IPS-18a (cell line): ENCODE data around the gene AGFG2.

Source experiments
- H3K27ac ChIP-seq: one replicate; pipeline ENCODE4 v1.5.1; 2013; ENCODE audit warnings: low read length
- H3K27me3 ChIP-seq: one replicate; pipeline ENCODE4 v1.6.1; 2013; ENCODE audit warnings: mild to moderate bottlenecking, low read length; ENCODE audit not compliant: control insufficient read depth, insufficient read depth
- H3K36me3 ChIP-seq: one replicate; pipeline ENCODE4 v1.6.1; 2013; ENCODE audit warnings: low read depth, low read length; ENCODE audit not compliant: control insufficient read depth
- H3K4me1 ChIP-seq: one replicate; pipeline ENCODE4 v1.6.1; 2013; ENCODE audit warnings: low read depth, low read length; ENCODE audit not compliant: control insufficient read depth
- H3K4me3 ChIP-seq: one replicate; pipeline ENCODE4 v1.5.1; 2013; ENCODE audit warnings: low read length
- H3K9ac ChIP-seq: one replicate; pipeline ENCODE4 v1.6.1; 2013; ENCODE audit warnings: mild to moderate bottlenecking, low read length, moderate library complexity
- H3K9me3 ChIP-seq: one replicate; pipeline ENCODE4 v1.6.1; 2013; ENCODE audit warnings: low read depth, low read length; ENCODE audit not compliant: control insufficient read depth

Gene AGFG2

GRCh38 chr7:100576384-100576993, 37.5 kb downstream of the AGFG2 start:
- no peaks in the 10 kb centered on the region for H3K27me3 ChIP-seq
- H3K4me3 ChIP-seq = no peak overlapping the region
- peaks cover 22% of the 10 kb centered on the region for H3K36me3 ChIP-seq
- H3K27ac ChIP-seq = no peak overlapping the region
- H3K9me3 ChIP-seq = no peaks in the 10 kb centered on the region
- peaks cover 13% of the 10 kb centered on the region for H3K4me1 ChIP-seq
- H3K9ac ChIP-seq = no peak overlapping the region

- Histone ChIP-seq H3K9me3 (no peaks in the 10 kb centered on the region), H3K27ac (no peak overlapping the region), H3K27me3 (no peaks in the 10 kb centered on the region), H3K36me3 (peaks cover 25% of the 10 kb centered on the region), H3K9ac (no peak overlapping the region), H3K4me3 (no peak overlapping the region), H3K4me1 (peaks cover 7% of the 10 kb centered on the region)
Observed at GRCh38 chr7:100577103-100577502, 38.1 kb downstream of the AGFG2 start.

- H3K4me3 ChIP-seq = no peak overlapping the region
- H3K27me3 ChIP-seq = no peaks in the 10 kb centered on the region
- peaks cover 3% of the 10 kb centered on the region for H3K4me1 ChIP-seq
- no peak overlapping the region for H3K9ac ChIP-seq
- no peak overlapping the region for H3K27ac ChIP-seq
- peaks cover 25% of the 10 kb centered on the region for H3K36me3 ChIP-seq
- no peaks in the 10 kb centered on the region for H3K9me3 ChIP-seq
Observed at GRCh38 chr7:100577507-100577906, 38.5 kb downstream of the AGFG2 start.

GRCh38 chr7:100578246-100579183, 39.5 kb downstream of the AGFG2 start:
- no peak overlapping the region for H3K9ac ChIP-seq
- H3K9me3 ChIP-seq = no peaks in the 10 kb centered on the region
- H3K27ac ChIP-seq = no peak overlapping the region
- H3K27me3 ChIP-seq = no peaks in the 10 kb centered on the region
- peaks cover 6% of the 10 kb centered on the region for H3K4me1 ChIP-seq
- H3K4me3 ChIP-seq = no peak overlapping the region
- peaks cover 25% of the 10 kb centered on the region for H3K36me3 ChIP-seq

GRCh38 chr7:100580466-100581283, 41.7 kb downstream of the AGFG2 start:
- Histone ChIP-seq H3K36me3 (peaks cover 25% of the 10 kb centered on the region), H3K27ac (no peak overlapping the region), H3K27me3 (no peaks in the 10 kb centered on the region), H3K4me1 (peaks cover 22% of the 10 kb centered on the region), H3K9me3 (no peaks in the 10 kb centered on the region), H3K4me3 (no peak overlapping the region), H3K9ac (no peak overlapping the region)

- Histone ChIP-seq H3K27ac (no peak overlapping the region), H3K27me3 (no peaks in the 10 kb centered on the region), H3K4me1 (peaks cover 22% of the 10 kb centered on the region), H3K36me3 (peaks cover 20% of the 10 kb centered on the region), H3K9ac (no peak overlapping the region), H3K9me3 (no peaks in the 10 kb centered on the region), H3K4me3 (no peak overlapping the region)
Observed at GRCh38 chr7:100582041-100582579, 43.1 kb downstream of the AGFG2 start.

- Histone ChIP-seq H3K4me1 (peaks cover 22% of the 10 kb centered on the region), H3K9me3 (no peaks in the 10 kb centered on the region), H3K9ac (no peak overlapping the region), H3K36me3 (peaks cover 20% of the 10 kb centered on the region), H3K27me3 (no peaks in the 10 kb centered on the region), H3K27ac (no peak overlapping the region), H3K4me3 (no peak overlapping the region)
Observed at GRCh38 chr7:100582650-100583049, 43.6 kb downstream of the AGFG2 start.

GRCh38 chr7:100583132-100584053, 44.4 kb downstream of the AGFG2 start:
- Histone ChIP-seq H3K27me3 (no peaks in the 10 kb centered on the region), H3K9ac (no peak overlapping the region), H3K36me3 (peaks cover 20% of the 10 kb centered on the region), H3K4me1 (peaks cover 22% of the 10 kb centered on the region), H3K27ac (no peak overlapping the region), H3K4me3 (no peak overlapping the region), H3K9me3 (no peaks in the 10 kb centered on the region)

- Histone ChIP-seq H3K9ac (no peak overlapping the region), H3K36me3 (peaks cover 20% of the 10 kb centered on the region), H3K4me1 (peaks cover 22% of the 10 kb centered on the region), H3K9me3 (no peaks in the 10 kb centered on the region), H3K27ac (no peak overlapping the region), H3K4me3 (peak overlapping the region; percentile 95), H3K27me3 (no peaks in the 10 kb centered on the region)
Observed at GRCh38 chr7:100584054-100584682, 45.2 kb downstream of the AGFG2 start.
